Left colon (tissue), 2 donors: ENCODE data around the gene FOLR2. TPM values are rescaled to one million over a fixed set of nuclear protein-coding genes. Genes with fewer than 3 reads are reported as not detected.
"Not testable (repeated sequence)": the region's sequence is repeated elsewhere in the genome, so short reads cannot be mapped to it uniquely, and the experiment has no call there.

Source experiments
- ATAC-seq: fragments of 200-7000 bp; cut with Tn5 transposase; one replicate; pipeline ENCODE4 v1.9.1; 2020; ENCODE audit warnings: mild to moderate bottlenecking, moderate library complexity
- DNase-seq, 2 donors: peaks; one replicate each; pipeline ENCODE4 v3.0.0-alpha.2; 2020
- intact Hi-C, 2 donors: fragments of 100-400 bp; cut with DNase I in 1 of 2; cut with micrococcal nuclease in 1 of 2; formaldehyde crosslinking; loops; one replicate each; pipeline versions ENCODE4 v1.11.2 to v1.14.0; 2022; cut with DNase I, micrococcal nuclease
- total RNA-seq, 2 donors: library from RNA; stranded (reverse); fragmentation: NEBNext Ultra II Directional; extraction: Animal tissue kit (Norgen Biotek cat#: 25700); gene quantifications; one replicate each; pipeline ENCODE4 v1.2.1, GENCODE V29; 2021
- donor health status: DM: no; HTN: no; CAD: no.
- donor health status: DM: yes; HTN: yes; CAD: no.

FOLR2 gene
- total RNA-seq, 2 donors from 2014 or later, result 4.8 to 23.5 TPM

DNA sequence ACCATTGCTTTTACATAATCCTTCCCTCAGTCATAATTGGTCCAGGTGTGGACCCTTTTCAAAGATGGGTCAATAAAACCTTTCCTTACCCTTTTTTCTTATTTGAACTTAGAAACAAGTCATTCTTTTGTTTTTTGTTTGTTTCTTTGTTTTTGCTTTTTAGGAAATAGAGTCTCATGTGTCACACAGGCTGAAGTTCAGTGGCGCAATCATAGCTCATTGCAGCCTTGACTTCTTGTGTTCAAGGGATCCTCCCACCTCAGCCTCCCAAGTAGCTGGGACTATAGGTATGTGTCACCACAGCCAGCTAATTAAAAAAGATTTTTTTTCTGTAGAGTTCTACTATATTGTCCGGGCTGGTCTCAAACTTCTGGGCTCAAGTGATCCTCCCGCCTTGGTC is 36.8 kb downstream of the FOLR2 start:
- no peak for ATAC-seq

DNA sequence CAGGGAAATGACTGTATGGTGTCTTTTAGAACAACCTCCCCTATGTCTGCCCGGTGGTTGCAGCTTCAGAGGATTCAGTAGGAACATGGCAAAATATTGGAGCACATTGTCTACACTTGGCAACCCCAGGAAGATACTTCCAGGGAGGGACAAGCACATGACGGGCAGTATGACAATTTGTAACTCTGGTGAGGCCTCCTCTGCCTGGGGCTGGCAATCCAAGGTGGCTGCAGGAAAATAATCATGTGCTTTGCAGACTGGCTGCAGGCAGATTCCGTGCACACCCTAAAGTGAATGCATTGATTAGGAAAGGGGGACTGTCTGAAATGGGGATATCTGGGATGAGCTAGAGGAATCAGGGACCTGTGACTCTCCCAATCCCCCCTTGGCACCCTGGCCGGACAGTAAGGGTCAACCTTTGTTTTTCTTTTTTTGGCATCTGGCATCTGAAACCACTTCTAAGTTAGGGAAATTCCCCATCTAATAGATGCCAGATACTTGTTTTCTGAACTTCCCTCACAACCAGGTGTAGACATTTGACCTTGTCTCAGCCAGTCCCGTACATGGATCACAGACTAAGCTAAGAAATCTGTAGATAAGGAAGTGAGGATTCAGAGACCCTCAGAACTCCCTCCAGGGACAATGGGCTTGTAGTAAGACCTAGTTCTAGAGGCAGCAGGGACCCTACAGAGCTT is 37.9 kb downstream of the FOLR2 start:
- ATAC-seq, result no peak
- intact Hi-C loops, result no loop called here
- DNase-seq, result no peak

More for the DNA sequence above, 36.8 kb downstream of the FOLR2 start:
- intact Hi-C loops, result no loop called here
- DNase-seq, result no peak

DNA sequence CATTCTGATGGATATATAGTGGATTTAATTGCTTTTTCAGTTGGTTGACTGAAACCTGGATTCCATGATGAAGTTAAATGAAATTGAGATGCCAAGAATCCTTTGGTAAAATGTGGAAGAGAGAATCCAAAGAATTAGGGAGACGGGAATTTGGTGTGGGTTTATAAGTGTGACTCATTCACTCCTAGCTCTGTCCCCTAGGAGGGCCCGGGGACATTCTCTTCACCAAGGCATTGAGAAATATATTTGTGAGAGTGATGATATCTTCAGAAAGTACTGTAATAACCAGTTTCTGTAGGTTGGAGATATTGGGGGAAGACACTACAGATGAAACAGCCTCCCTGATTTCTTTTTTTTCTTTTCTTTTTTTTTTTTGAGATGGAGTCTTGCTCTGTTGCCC is 41.0 kb downstream of the FOLR2 start:
- intact Hi-C loops, result no loop called here
- ATAC-seq (no peak), DNase-seq (no peak)

DNA sequence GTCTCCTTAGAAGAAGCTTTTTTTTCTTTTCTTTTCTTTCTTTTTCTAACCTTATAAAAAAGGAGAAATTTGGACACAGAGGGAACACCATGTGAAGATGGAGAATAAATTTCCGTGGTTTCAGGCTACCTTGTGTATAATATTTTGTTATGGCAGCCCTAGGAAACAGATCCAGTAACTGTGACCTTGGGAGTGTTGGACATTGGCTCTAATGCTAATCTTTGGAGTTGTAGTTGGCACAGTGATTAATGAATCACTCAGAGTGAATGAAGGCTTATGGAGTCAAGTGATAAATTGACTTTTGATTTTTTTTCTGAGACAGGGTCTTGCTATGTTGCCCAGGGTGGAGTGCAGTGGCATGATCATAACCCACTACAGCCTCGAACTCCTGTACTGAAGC is 42.9 kb downstream of the FOLR2 start:
- ATAC-seq (no peak), DNase-seq (no peak)
- intact Hi-C loops, result no loop called here

DNA sequence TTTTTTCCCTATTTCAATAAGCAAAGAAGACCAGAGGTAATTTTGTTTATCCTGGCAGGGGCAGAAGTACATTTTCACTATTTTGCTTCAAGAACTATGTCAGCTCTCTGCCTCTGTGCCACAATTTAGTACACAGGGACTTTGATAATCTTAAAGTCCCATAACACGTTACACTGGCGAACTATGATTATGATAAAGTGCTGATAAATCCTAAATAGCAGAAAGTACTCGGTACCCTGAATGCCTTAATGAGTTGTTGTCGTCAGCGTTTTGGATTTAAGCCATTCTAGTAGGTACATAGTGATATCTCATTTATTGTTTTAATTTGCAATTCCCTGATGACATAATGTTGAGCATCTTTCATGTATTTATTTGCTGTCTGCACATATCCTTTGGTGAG is 44.0 kb downstream of the FOLR2 start:
- no peak for DNase-seq
- intact Hi-C loops, result no loop called here
- no peak for ATAC-seq

DNA sequence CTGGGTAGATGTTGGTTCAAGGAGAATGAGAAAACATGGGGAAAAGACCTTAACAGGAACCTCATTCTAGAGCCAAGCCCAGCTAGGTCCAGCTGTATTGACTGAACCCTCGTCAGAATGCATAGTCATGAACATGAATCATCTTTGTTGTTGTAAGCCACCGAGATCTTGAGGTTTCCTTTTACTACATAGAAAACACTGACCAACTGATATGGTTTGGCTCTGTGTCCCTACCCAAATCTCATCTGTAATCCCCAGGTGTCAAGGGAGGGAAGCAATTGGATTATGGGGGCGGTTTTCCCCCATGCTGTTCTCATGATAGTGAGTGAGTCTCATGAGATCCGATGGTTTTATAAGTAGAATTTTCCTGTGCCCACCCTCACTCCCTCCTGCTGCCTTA is 46.8 kb downstream of the FOLR2 start:
- ATAC-seq, result no peak
- DNase-seq, result no peak
- intact Hi-C loops, result no loop called here

DNA sequence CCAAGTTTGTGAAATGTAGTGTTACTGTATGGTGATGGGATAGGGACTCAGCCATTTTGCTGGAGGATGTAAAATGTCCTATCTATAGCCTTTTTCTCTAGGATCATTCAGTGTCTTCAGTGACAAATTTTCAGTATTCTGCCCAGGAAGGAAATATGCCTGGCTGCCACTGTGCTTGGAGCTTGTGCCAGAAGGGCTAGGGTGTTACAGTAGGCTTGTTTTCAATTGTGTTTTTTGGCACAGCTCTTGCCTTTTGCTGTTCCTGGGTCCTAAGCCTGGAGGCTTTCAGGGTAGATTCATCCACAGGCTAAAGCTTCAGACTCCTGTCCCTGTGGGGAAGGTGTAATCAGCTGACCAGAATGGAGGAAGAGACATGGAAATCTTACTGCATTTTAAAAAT is 49.4 kb downstream of the FOLR2 start:
- DNase-seq (no peak), ATAC-seq (no peak)
- intact Hi-C loops, result no loop called here

DNA sequence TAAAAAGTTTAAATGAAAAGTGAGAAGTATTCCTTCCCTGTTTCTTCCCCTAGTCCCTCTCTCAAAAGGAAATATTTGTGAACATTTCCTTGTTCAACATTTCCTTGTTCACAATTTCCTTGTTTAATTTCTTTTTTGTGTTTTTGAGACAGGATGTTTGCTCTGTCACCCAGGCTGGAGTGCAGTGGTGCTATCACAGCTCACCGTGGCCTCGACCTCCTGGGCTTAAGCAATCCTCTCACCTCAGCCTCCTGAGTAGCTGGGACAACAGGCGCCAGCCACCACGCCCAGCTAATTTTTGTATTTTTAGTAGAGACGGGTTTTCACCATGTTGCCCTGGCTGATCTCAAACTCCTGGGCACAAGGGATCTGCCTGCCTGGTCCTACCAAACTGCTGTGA is 50.4 kb downstream of the FOLR2 start:
- intact Hi-C loops, DNase-seq: not testable (repeated sequence)
- ATAC-seq, result peak; percentile 48

DNA sequence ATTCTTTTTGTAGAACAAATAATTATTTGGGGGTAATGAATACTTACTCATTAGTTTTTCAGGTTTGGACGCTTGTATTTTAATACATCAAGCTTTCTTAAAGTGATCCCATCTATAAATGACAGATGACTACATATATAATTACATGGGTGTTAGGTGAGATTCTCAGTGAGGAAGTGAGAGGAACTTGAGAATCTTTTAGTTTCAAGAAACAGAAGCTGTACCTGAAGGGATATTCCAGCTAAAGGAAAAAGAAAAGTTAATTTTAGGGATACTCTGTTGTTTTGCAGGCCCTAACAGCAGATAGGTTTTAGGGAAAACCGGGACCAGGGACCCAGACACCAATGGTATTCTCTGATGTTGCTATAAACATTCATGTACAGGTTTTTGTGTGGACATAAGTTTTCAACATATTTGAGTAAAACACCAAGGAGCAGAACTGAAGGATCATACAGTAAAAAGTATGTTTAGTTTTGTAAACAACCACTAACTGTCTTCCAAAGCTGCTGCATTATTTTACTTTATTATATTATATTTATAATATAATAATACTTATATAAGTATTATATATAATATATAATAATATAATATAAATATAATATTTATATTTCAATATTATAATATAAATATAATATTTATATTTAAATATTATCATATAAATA is 51.5 kb downstream of the FOLR2 start:
- no peak for ATAC-seq
- DNase-seq, result no peak
- intact Hi-C loops, result no loop called here

Other genes with a start within 250 kb of the FOLR2 start
- gene IL18BP, start 217.9 kb upstream of the FOLR2 start, total RNA-seq, result 10 to 100 TPM in 1 of 2 donors, 1 to 10 TPM in 1; 8.0 to 10.6 TPM
- gene NUMA1, start 136.3 kb upstream of the FOLR2 start, total RNA-seq, result 100 to 1,000 TPM; 157 to 183 TPM
- 10 to 100 TPM in 1 of 2 donors, 1 to 10 TPM in 1; 8.0 to 10.1 TPM for gene LRRC51, start 135.9 kb upstream of the FOLR2 start, total RNA-seq
- gene LAMTOR1, start 113.5 kb upstream of the FOLR2 start, total RNA-seq, result 100 to 1,000 TPM in 1 of 2 donors, 10 to 100 TPM in 1; 96.8 to 102 TPM
- gene TOMT, start 110.9 kb upstream of the FOLR2 start, total RNA-seq, result not detected
- gene ANAPC15, start 104.1 kb upstream of the FOLR2 start, total RNA-seq, result 10 to 100 TPM; 44.2 to 49.8 TPM
- gene FOLR3, start 81.1 kb upstream of the FOLR2 start, total RNA-seq, result not detected
- not detected for gene FOLR1, start 24.7 kb upstream of the FOLR2 start, total RNA-seq
- gene INPPL1, start 8.0 kb downstream of the FOLR2 start, total RNA-seq, result 100 to 1,000 TPM; 120 to 142 TPM
- gene PHOX2A, start 27.4 kb downstream of the FOLR2 start, total RNA-seq, result under 1 TPM; 0.61 to 0.89 TPM
- 10 to 100 TPM; 11.2 to 13.8 TPM for gene CLPB, start 217.7 kb downstream of the FOLR2 start, total RNA-seq